ENCODE data around the gene FSTL4.

DNA sequence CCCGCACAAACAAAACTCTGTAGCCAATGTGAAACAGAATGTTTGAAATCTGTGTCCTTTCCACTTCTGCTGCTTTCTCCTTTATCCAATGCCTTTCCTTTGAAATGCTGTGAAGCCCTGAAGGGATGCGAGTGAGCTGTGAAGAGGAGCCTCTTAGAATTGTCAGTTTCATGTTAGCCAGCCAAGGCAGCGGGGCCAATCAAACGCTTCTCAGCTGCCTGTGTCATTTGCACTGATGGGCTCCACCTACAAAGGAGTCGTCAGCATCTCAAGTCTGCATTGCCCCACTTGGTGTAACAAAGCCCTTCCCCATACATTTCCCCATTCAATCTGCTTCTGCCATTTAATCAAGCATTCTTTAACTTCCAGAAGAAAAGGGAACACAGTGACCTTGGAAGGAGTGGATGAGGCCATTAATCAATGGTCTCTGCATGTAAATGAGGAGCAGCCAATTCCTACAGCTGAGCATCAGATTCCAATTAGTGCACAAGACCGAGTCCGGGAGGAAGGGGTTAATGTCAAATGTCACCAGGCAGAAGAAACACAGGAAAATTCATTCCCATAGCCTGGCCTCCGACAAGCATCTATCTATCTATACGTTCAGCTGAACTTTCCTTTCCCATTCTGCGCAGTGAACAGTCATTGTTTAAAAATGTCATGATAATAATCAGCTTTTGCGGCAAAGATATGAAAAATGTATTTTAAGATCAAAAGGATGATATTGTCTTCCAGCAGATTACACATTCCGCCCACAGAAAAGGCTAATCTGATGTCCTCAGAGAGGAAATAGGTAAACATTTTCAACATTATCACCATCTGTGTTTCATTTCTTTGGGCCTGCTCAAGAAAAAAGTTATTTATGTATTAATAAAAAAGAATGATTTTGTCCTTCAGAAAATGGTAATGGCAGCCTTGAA, 154.6 kb downstream of the FSTL4 start:
- TF ChIP-seq, protein P1, sequence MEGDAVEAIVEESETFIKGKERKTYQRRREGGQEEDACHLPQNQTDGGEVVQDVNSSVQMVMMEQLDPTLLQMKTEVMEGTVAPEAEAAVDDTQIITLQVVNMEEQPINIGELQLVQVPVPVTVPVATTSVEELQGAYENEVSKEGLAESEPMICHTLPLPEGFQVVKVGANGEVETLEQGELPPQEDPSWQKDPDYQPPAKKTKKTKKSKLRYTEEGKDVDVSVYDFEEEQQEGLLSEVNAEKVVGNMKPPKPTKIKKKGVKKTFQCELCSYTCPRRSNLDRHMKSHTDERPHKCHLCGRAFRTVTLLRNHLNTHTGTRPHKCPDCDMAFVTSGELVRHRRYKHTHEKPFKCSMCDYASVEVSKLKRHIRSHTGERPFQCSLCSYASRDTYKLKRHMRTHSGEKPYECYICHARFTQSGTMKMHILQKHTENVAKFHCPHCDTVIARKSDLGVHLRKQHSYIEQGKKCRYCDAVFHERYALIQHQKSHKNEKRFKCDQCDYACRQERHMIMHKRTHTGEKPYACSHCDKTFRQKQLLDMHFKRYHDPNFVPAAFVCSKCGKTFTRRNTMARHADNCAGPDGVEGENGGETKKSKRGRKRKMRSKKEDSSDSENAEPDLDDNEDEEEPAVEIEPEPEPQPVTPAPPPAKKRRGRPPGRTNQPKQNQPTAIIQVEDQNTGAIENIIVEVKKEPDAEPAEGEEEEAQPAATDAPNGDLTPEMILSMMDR (IDR thresholded peaks at IDR 0.05; ENCODE audit: low read depth, low read length, missing input control) = no peak
- no peak for TF ChIP-seq YY1 (IDR thresholded peaks at IDR 0.05)
- TF ChIP-seq, protein P2, sequence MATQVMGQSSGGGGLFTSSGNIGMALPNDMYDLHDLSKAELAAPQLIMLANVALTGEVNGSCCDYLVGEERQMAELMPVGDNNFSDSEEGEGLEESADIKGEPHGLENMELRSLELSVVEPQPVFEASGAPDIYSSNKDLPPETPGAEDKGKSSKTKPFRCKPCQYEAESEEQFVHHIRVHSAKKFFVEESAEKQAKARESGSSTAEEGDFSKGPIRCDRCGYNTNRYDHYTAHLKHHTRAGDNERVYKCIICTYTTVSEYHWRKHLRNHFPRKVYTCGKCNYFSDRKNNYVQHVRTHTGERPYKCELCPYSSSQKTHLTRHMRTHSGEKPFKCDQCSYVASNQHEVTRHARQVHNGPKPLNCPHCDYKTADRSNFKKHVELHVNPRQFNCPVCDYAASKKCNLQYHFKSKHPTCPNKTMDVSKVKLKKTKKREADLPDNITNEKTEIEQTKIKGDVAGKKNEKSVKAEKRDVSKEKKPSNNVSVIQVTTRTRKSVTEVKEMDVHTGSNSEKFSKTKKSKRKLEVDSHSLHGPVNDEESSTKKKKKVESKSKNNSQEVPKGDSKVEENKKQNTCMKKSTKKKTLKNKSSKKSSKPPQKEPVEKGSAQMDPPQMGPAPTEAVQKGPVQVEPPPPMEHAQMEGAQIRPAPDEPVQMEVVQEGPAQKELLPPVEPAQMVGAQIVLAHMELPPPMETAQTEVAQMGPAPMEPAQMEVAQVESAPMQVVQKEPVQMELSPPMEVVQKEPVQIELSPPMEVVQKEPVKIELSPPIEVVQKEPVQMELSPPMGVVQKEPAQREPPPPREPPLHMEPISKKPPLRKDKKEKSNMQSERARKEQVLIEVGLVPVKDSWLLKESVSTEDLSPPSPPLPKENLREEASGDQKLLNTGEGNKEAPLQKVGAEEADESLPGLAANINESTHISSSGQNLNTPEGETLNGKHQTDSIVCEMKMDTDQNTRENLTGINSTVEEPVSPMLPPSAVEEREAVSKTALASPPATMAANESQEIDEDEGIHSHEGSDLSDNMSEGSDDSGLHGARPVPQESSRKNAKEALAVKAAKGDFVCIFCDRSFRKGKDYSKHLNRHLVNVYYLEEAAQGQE (IDR thresholded peaks at IDR 0.05) = no peak
- no peak for TF ChIP-seq JUND (IDR thresholded peaks at IDR 0.05)

All from liver (tissue), 3 donors.